Liver (tissue), 9 donors: ENCODE data around the gene AHDC1. TPM values are rescaled to one million over a fixed set of nuclear protein-coding genes. Genes with fewer than 3 reads are reported as not detected.

ENCODE experiments used
- DNase-seq: peaks from one replicate; pipeline ENCODE4 v3.0.0-alpha.2; 2017; ENCODE audit warnings: low spot score
- H3K27ac ChIP-seq, 2 donors: one replicate each; pipeline ENCODE4 v1.7.0; 2013; ENCODE audit warnings: inconsistent platforms in 2 of 2, low read length in 2 of 2, control low read depth in 1 of 2, low read depth in 1 of 2, mild to moderate bottlenecking in 1 of 2
- H3K27me3 ChIP-seq, 4 donors: one replicate each; pipeline versions ENCODE4 v1.6.1 to v1.7.0; 2013; ENCODE audit warnings: low read length in 3 of 4, inconsistent platforms in 1 of 4, mild to moderate bottlenecking in 1 of 4, moderate library complexity in 1 of 4; ENCODE audit not compliant: control insufficient read depth in 4 of 4, insufficient read depth in 4 of 4
- H3K36me3 ChIP-seq, 4 donors: one replicate each; pipeline versions ENCODE4 v1.6.1 to v1.7.0; 2013; ENCODE audit warnings: low read length in 3 of 4, mild to moderate bottlenecking in 3 of 4, low read depth in 1 of 4, moderate library complexity in 1 of 4; ENCODE audit not compliant: control insufficient read depth in 4 of 4, insufficient read depth in 3 of 4
- H3K4me1 ChIP-seq, 4 donors: one replicate each; pipeline versions ENCODE4 v1.6.1 to v1.7.0; 2013; ENCODE audit warnings: low read length in 3 of 4, mild to moderate bottlenecking in 3 of 4, moderate library complexity in 1 of 4; ENCODE audit not compliant: control insufficient read depth in 4 of 4, insufficient read depth in 4 of 4
- H3K4me3 ChIP-seq, 3 donors: one replicate each; pipeline versions ENCODE4 v1.6.1 to v1.7.0; 2013; ENCODE audit warnings: low read length in 3 of 3, control low read depth in 1 of 3, low read depth in 1 of 3, mild to moderate bottlenecking in 1 of 3
- H3K9ac ChIP-seq, 2 donors: one replicate each; pipeline ENCODE4 v1.7.0; 2013; ENCODE audit warnings: low read length in 2 of 2, mild to moderate bottlenecking in 2 of 2, moderate library complexity in 2 of 2, control low read depth in 1 of 2, low read depth in 1 of 2
- H3K9me3 ChIP-seq, 4 donors: one replicate each; pipeline versions ENCODE4 v1.6.1 to v1.7.0; 2013; ENCODE audit warnings: low read length in 3 of 4; ENCODE audit not compliant: control insufficient read depth in 4 of 4
- EGR1 ChIP-seq, 2 donors: IDR thresholded peaks; 2 replicates each; pipeline ENCODE4 v1.6.1; 2016 to 2018; ENCODE audit warnings: antibody characterized with exemption in 2 of 2, low read depth in 2 of 2
- FOXA1 ChIP-seq: IDR thresholded peaks from 2 replicates; pipeline ENCODE4 v1.6.1; 2016; ENCODE audit warnings: antibody characterized with exemption
- FOXA2 ChIP-seq: IDR thresholded peaks from 2 replicates; pipeline ENCODE4 v1.6.1; 2016; ENCODE audit warnings: antibody characterized with exemption
- GABPA ChIP-seq, 2 donors: IDR thresholded peaks in 1 of 2; conservative IDR thresholded peaks in 1 of 2; 2 replicates each; pipeline ENCODE4 v1.6.1; 2016; ENCODE audit warnings: antibody characterized with exemption in 2 of 2, mild to moderate bottlenecking in 1 of 2, moderate library complexity in 1 of 2
- HNF4A ChIP-seq, 2 donors: conservative IDR thresholded peaks; 2 replicates each; pipeline ENCODE4 v1.6.1; 2016; ENCODE audit warnings: antibody characterized with exemption in 2 of 2, mild to moderate bottlenecking in 2 of 2
- NR2F2 ChIP-seq: IDR thresholded peaks from 2 replicates; pipeline ENCODE4 v1.6.1; 2016; ENCODE audit warnings: antibody characterized with exemption
- RAD21 ChIP-seq, 2 donors: IDR thresholded peaks; 2 replicates each; pipeline ENCODE4 v1.6.1; 2016; ENCODE audit warnings: antibody characterized with exemption in 2 of 2, mild to moderate bottlenecking in 2 of 2
- RXRA ChIP-seq, 2 donors: IDR thresholded peaks; 2 replicates each; pipeline ENCODE4 v1.6.1; 2017 to 2018; ENCODE audit warnings: antibody characterized with exemption in 2 of 2, mild to moderate bottlenecking in 1 of 2
- SP1 ChIP-seq: IDR thresholded peaks from 2 replicates; pipeline ENCODE4 v1.6.1; 2018; ENCODE audit warnings: antibody characterized with exemption, mild to moderate bottlenecking
- TAF1 ChIP-seq: conservative IDR thresholded peaks from 2 replicates; pipeline ENCODE4 v1.6.1; 2016; ENCODE audit warnings: antibody characterized with exemption, mild to moderate bottlenecking
- YY1 ChIP-seq: IDR thresholded peaks from 2 replicates; pipeline ENCODE4 v1.6.1; 2016; ENCODE audit warnings: antibody characterized with exemption, mild to moderate bottlenecking
- WGBS: extraction: QIAGEN DNeasy Blood & Tissue Kit; methylation state at CpG from one replicate; pipeline ENCODE4 v1.1.7; 2013; 5-methylcytosine and 5-hydroxymethylcytosine counted together
- polyA plus RNA-seq, 2 donors: library from polyadenylated mRNA; stranded (reverse) in 1 of 2; unstranded in 1 of 2; fragments of 200-250 nt in 1 of 2; fragments of >200 nt in 1 of 2; fragmentation: Nextera tagmentation in 1 of 2; extraction: Ambion mirVana in 1 of 2; gene quantifications; one replicate each; pipeline versions ENCODE4 v1.2.1 to v1.2.3, GENCODE V29; 2013 to 2015
- total RNA-seq, 2 donors: library from RNA; depleted of rRNA; stranded (reverse); fragments of >200 nt; gene quantifications; one replicate each; pipeline ENCODE4 v1.2.3, GENCODE V29; 2014
- TF ChIP-seq, protein P1 (sequence below): fragments of 150-350 bp; IDR thresholded peaks from 2 replicates; pipeline ENCODE4 v1.5.1; 2017; ENCODE audit warnings: improper control_type of control experiment, low read depth, low read length; ENCODE audit not compliant: missing input control
- TF ChIP-seq, protein P2 (sequence below): IDR thresholded peaks from 2 replicates; pipeline ENCODE4 v1.6.1; 2016; ENCODE audit warnings: antibody characterized with exemption
- TF ChIP-seq, protein P3 (sequence below): IDR thresholded peaks from 2 replicates; pipeline ENCODE4 v1.6.1; 2016; ENCODE audit warnings: antibody characterized with exemption, mild to moderate bottlenecking
- TF ChIP-seq, protein P4 (sequence below): IDR thresholded peaks from 2 replicates; pipeline ENCODE4 v1.6.1; 2016; ENCODE audit warnings: antibody characterized with exemption
- TF ChIP-seq, protein P5 (sequence below): IDR thresholded peaks from 2 replicates; pipeline ENCODE4 v1.6.1; 2016; ENCODE audit warnings: antibody characterized with exemption
- donor health status: healthy.
- donor health status: healthy.
- donor health status: healthy.
- donor health status: healthy.
- donor health status: healthy.

AHDC1 gene
- total and polyA plus RNA-seq, 4 donors: 2.4 to 6.5 (median 5.5) TPM

DNA sequence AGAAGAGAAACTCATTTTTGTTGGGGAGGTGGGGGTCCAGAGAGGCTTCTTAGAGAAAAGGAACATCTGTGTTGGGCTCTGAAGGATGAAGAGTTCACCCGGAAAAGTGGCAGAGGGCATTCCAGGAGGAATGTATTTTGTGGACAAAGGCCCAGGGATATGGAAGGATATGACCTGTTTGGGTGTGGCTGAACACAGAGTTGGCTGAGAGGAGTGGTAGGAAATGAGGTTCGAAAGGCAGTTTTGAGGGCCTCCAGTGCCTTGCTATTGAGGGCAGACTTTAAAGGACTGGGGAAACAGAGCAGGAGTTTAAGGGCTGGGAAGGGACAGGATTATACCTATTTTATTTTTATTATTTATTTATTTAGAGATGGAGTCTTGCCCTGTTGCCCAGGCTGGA, 86.6 kb downstream of the AHDC1 start:
- no peak for TF ChIP-seq YY1
- TF ChIP-seq, protein P1, sequence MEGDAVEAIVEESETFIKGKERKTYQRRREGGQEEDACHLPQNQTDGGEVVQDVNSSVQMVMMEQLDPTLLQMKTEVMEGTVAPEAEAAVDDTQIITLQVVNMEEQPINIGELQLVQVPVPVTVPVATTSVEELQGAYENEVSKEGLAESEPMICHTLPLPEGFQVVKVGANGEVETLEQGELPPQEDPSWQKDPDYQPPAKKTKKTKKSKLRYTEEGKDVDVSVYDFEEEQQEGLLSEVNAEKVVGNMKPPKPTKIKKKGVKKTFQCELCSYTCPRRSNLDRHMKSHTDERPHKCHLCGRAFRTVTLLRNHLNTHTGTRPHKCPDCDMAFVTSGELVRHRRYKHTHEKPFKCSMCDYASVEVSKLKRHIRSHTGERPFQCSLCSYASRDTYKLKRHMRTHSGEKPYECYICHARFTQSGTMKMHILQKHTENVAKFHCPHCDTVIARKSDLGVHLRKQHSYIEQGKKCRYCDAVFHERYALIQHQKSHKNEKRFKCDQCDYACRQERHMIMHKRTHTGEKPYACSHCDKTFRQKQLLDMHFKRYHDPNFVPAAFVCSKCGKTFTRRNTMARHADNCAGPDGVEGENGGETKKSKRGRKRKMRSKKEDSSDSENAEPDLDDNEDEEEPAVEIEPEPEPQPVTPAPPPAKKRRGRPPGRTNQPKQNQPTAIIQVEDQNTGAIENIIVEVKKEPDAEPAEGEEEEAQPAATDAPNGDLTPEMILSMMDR: no peak
- no peak for TF ChIP-seq TAF1
- H3K36me3 ChIP-seq: no peaks in the 10 kb centered on the region
- H3K27ac ChIP-seq: no peak overlapping the region
- no peaks in the 10 kb centered on the region for H3K27me3 ChIP-seq
- DNase-seq: no peak
- no peaks in the 10 kb centered on the region for H3K9me3 ChIP-seq
- H3K4me1 ChIP-seq: peaks cover 2 to 18% (median 11%) of the 10 kb centered on the region in 4 donors
- no peak overlapping the region for H3K9ac ChIP-seq
- 82% methylated on average over 2 of the region's 2 CpGs for WGBS
- no peak overlapping the region for H3K4me3 ChIP-seq

DNA sequence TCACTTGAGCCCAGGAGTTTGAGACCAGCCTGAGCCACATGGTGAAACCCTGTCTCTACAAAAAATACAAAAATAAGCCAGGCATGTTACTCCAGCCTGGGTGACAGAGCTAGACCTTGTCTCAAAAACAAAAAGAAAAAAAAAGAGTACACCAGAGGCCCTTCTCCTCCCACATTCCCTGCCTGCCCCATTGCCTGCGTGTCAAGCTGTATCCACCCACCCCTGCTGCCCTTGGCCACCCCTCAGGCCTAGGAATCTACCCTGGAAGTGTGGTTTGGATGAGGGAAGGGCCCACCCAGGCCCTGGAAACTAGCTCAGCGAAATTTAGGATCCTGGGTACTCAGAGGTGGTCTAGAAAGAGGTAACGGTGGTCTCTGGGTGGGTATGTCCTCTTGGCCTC, 88.3 kb downstream of the AHDC1 start:
- H3K36me3 ChIP-seq: no peaks in the 10 kb centered on the region
- H3K9ac ChIP-seq: no peak overlapping the region
- H3K27ac ChIP-seq: no peak overlapping the region
- DNase-seq: no peak
- no peaks in the 10 kb centered on the region for H3K27me3 ChIP-seq
- 93% methylated on average over 3 of the region's 3 CpGs for WGBS
- no peak for TF ChIP-seq SP1
- TF ChIP-seq, protein P2, sequence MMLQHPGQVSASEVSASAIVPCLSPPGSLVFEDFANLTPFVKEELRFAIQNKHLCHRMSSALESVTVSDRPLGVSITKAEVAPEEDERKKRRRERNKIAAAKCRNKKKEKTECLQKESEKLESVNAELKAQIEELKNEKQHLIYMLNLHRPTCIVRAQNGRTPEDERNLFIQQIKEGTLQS: no peak
- TF ChIP-seq TAF1: no peak
- no peak for TF ChIP-seq YY1
- no peak for TF ChIP-seq HNF4A (conservative IDR thresholded peaks at IDR 0.05)
- no peak for TF ChIP-seq RXRA (IDR thresholded peaks at IDR 0.05)
- TF ChIP-seq, protein P3, sequence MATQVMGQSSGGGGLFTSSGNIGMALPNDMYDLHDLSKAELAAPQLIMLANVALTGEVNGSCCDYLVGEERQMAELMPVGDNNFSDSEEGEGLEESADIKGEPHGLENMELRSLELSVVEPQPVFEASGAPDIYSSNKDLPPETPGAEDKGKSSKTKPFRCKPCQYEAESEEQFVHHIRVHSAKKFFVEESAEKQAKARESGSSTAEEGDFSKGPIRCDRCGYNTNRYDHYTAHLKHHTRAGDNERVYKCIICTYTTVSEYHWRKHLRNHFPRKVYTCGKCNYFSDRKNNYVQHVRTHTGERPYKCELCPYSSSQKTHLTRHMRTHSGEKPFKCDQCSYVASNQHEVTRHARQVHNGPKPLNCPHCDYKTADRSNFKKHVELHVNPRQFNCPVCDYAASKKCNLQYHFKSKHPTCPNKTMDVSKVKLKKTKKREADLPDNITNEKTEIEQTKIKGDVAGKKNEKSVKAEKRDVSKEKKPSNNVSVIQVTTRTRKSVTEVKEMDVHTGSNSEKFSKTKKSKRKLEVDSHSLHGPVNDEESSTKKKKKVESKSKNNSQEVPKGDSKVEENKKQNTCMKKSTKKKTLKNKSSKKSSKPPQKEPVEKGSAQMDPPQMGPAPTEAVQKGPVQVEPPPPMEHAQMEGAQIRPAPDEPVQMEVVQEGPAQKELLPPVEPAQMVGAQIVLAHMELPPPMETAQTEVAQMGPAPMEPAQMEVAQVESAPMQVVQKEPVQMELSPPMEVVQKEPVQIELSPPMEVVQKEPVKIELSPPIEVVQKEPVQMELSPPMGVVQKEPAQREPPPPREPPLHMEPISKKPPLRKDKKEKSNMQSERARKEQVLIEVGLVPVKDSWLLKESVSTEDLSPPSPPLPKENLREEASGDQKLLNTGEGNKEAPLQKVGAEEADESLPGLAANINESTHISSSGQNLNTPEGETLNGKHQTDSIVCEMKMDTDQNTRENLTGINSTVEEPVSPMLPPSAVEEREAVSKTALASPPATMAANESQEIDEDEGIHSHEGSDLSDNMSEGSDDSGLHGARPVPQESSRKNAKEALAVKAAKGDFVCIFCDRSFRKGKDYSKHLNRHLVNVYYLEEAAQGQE: no peak
- TF ChIP-seq FOXA2: no peak
- TF ChIP-seq RAD21 (IDR thresholded peaks at IDR 0.05): no peak
- no peak for TF ChIP-seq FOXA1
- TF ChIP-seq NR2F2: no peak
- no peak for TF ChIP-seq GABPA (IDR thresholded peaks at IDR 0.05 in 1 of 2, conservative IDR thresholded peaks at IDR 0.05 in 1 of 2)
- peaks cover 2 to 15% (median 8%) of the 10 kb centered on the region in 4 donors for H3K4me1 ChIP-seq
- no peak overlapping the region for H3K4me3 ChIP-seq
- H3K9me3 ChIP-seq: no peaks in the 10 kb centered on the region

DNA sequence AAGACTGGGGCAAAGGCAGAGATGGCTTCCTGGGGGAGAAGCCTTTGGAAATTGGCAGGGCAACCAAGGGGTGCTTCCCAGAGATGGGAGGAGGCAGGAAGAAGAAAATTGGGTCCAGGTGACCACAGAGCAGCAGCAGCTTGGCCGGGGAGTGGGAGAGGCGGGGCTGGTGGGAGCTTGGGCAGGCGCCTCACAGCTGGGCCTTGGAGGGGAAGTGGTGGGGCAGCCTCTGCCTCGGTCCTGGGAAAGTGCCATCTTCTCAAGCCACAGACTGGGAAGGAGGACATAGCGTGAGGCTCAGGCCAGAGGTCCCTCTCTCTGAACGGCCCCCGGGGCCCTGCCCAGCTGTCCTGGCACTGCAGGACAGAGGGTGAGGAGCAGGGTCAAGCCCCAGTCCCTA, 90.0 kb downstream of the AHDC1 start:
- no peaks in the 10 kb centered on the region for H3K36me3 ChIP-seq
- no peaks in the 10 kb centered on the region for H3K27me3 ChIP-seq
- no peak overlapping the region for H3K9ac ChIP-seq
- H3K9me3 ChIP-seq: no peaks in the 10 kb centered on the region
- no peak for DNase-seq
- peaks cover 0 to 2% (median 0%) of the 10 kb centered on the region in 4 donors for H3K4me1 ChIP-seq
- H3K4me3 ChIP-seq: no peak overlapping the region
- WGBS: 71% methylated on average over 7 of the region's 7 CpGs
- H3K27ac ChIP-seq: no peak overlapping the region
- TF ChIP-seq RAD21 (IDR thresholded peaks at IDR 0.05) (no peak), TAF1 (no peak), FOXA1 (no peak), EGR1 (IDR thresholded peaks at IDR 0.05; ENCODE audit: low read depth in 2 of 2) (no peak), RXRA (IDR thresholded peaks at IDR 0.05) (no peak), SP1 (no peak), FOXA2 (no peak)
- TF ChIP-seq, protein P2: no peak
- TF ChIP-seq, protein P1: no peak
- TF ChIP-seq, protein P4, sequence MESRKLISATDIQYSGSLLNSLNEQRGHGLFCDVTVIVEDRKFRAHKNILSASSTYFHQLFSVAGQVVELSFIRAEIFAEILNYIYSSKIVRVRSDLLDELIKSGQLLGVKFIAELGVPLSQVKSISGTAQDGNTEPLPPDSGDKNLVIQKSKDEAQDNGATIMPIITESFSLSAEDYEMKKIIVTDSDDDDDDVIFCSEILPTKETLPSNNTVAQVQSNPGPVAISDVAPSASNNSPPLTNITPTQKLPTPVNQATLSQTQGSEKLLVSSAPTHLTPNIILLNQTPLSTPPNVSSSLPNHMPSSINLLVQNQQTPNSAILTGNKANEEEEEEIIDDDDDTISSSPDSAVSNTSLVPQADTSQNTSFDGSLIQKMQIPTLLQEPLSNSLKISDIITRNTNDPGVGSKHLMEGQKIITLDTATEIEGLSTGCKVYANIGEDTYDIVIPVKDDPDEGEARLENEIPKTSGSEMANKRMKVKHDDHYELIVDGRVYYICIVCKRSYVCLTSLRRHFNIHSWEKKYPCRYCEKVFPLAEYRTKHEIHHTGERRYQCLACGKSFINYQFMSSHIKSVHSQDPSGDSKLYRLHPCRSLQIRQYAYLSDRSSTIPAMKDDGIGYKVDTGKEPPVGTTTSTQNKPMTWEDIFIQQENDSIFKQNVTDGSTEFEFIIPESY: no peak
- TF ChIP-seq, protein P5, sequence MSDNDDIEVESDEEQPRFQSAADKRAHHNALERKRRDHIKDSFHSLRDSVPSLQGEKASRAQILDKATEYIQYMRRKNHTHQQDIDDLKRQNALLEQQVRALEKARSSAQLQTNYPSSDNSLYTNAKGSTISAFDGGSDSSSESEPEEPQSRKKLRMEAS: no peak
